Measurements from ENCODE around the gene SRC. TPM values are rescaled to one million over a fixed set of nuclear protein-coding genes. Genes with fewer than 3 reads are reported as not detected.
A peak's percentile ranks its signal among the peaks of the same experiment; 100 is the strongest.

SRC gene
- total RNA-seq, 1 experiment from 2014 or later = 185 TPM

DNA sequence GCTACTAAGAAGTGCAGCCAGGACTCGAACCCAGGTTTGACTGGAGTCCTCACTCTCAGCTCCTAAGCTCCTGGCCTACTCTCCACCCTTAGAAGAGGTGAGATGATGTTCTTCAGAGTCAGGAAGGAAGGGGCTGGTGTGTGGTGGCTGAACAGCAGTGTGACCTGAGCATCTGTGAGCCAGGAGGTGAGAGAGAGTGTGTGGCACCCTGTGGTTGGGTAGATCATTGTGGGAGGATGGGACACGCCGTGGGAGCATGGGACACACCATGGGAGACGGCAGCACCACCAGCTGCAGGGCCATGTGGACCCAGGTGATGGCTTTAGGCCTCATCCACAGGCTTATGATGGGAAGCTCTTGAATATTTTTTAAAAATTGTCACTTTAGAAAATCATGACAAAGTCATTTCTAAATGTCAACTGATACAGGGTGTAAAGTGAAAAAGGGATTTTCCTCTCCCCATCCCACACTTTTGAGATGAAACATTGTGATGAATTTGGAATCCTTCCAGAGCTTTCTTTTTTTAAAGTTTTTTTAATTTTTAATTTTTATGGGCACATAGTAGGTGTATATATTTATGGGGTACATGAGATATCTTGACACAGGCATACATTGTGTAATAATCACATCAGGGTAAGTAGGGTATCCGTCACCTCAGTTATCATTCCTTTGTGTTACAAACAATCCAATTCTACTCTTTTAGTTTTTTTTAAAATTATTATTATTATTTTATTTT, 31.6 kb downstream of the SRC start:
- Mint-ChIP-seq H3K36me3 (ENCODE audit: insufficient read depth, unreplicated experiment) (peaks cover 71% of the 10 kb centered on the region), H3K4me1 (ENCODE audit: low read depth, unreplicated experiment) (peaks cover 59% of the 10 kb centered on the region), H3K27me3 (ENCODE audit: unreplicated experiment) (no peaks in the 10 kb centered on the region), H3K27ac (ENCODE audit: unreplicated experiment) (peak overlapping the region; percentile 59), H3K9me3 (ENCODE audit: low read depth, unreplicated experiment) (no peaks in the 10 kb centered on the region), H3K4me3 (ENCODE audit: low read depth, unreplicated experiment) (no peak overlapping the region)
- TF ChIP-seq, protein P1, sequence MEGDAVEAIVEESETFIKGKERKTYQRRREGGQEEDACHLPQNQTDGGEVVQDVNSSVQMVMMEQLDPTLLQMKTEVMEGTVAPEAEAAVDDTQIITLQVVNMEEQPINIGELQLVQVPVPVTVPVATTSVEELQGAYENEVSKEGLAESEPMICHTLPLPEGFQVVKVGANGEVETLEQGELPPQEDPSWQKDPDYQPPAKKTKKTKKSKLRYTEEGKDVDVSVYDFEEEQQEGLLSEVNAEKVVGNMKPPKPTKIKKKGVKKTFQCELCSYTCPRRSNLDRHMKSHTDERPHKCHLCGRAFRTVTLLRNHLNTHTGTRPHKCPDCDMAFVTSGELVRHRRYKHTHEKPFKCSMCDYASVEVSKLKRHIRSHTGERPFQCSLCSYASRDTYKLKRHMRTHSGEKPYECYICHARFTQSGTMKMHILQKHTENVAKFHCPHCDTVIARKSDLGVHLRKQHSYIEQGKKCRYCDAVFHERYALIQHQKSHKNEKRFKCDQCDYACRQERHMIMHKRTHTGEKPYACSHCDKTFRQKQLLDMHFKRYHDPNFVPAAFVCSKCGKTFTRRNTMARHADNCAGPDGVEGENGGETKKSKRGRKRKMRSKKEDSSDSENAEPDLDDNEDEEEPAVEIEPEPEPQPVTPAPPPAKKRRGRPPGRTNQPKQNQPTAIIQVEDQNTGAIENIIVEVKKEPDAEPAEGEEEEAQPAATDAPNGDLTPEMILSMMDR (IDR thresholded peaks at IDR 0.05; ENCODE audit: unreplicated experiment) = no peak
- CTCF ChIA-PET = interaction anchor here (0.5 to 2.6 kb wide), 4 partner anchors 8 to 573 kb away, joined by 4 to 7 read pairs (median 4); no protein-coding TSS in a partner anchor
- no peak for DNase-seq
- intact Hi-C loops (cut with micrococcal nuclease; ENCODE audit: unreplicated experiment) = loop anchor here (2.0 kb wide), 1 partner anchor 33 kb away; no protein-coding TSS in a partner anchor
- no TSS peak for BruUV-seq (replicated peaks)

DNA sequence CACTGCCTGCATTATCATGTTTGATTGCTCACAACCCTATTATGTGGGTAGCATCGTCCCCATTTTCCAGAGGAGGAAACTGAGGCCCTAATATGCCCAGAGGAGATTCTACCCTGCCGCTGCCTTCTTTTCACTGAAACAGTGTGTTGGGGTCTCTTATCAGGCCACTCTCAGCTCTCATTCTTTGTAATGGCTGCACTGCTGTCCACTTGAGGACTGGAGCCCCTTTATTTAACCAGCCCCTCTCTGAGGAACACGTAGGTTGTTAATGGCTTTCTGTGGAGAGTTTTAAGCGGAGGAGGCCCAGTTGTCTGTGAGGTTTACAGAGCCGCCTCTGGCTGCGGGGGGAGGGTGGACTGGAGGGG, 32.5 kb downstream of the SRC start:
- Mint-ChIP-seq H3K27ac (ENCODE audit: unreplicated experiment) (peak overlapping the region; percentile 95), H3K4me3 (ENCODE audit: low read depth, unreplicated experiment) (peak overlapping the region; percentile 46), H3K4me1 (ENCODE audit: low read depth, unreplicated experiment) (peaks cover 68% of the 10 kb centered on the region), H3K36me3 (ENCODE audit: insufficient read depth, unreplicated experiment) (peaks cover 78% of the 10 kb centered on the region), H3K27me3 (ENCODE audit: unreplicated experiment) (no peaks in the 10 kb centered on the region), H3K9me3 (ENCODE audit: low read depth, unreplicated experiment) (no peaks in the 10 kb centered on the region)
- no peak for DNase-seq
- no TSS peak for BruUV-seq (replicated peaks)
- CTCF ChIA-PET = interaction anchor here (1.0 to 2.6 kb wide), 4 partner anchors 9 to 27 kb away, joined by 4 to 11 read pairs (median 6); no protein-coding TSS in a partner anchor
- TF ChIP-seq, protein P1 (IDR thresholded peaks at IDR 0.05; ENCODE audit: unreplicated experiment) = no peak
- intact Hi-C loops (cut with micrococcal nuclease; ENCODE audit: unreplicated experiment) = loop anchor here (2.0 kb wide), 1 partner anchor 34 kb away; no protein-coding TSS in a partner anchor

DNA sequence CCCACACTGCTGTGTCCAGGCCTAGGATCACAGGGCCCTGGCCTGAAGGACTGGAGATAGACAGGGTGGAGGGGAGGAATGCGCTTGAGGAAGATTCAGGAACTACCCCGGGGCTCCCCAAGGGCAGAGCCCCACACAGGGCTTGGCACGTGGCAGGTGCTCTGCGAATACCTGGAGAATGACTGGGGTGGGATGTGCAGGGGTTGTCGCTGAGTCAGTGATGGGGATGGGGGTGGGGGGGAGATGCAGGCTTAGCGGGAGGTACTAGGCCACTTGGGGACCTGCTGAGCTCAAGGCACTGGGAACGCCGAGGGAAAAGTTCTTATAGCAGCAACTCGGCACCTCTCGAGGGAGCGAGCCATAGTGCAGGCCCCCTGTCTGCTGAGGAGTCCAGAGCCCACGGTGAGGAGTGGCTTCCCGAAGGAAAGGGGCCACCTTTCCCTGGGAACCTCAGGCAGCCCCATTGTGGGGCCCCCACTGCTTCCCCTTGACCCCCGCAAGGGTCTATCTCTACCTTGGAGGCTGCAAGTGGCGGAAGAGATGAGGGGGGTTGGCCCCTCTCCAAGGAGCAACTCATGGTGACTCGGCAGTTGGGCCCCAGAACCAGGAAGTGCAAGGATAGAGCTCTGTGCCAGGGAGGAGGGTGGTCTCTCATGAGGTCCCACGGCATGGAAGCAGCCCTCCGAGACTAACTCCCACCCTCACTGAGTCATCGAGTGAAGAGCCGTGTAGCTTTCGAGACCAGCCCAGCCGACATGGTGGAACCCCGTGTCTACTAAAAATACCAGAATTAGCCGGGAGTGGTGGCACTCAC, 33.1 kb downstream of the SRC start:
- TF ChIP-seq, protein P1 (IDR thresholded peaks at IDR 0.05; ENCODE audit: unreplicated experiment) = no peak
- H3K4me1 Mint-ChIP-seq (ENCODE audit: low read depth, unreplicated experiment) = peaks cover 74% of the 10 kb centered on the region
- intact Hi-C loops (cut with micrococcal nuclease; ENCODE audit: unreplicated experiment) = loop anchor here (2.0 kb wide), 1 partner anchor 34 kb away; no protein-coding TSS in a partner anchor
- peaks cover 84% of the 10 kb centered on the region for H3K36me3 Mint-ChIP-seq (ENCODE audit: insufficient read depth, unreplicated experiment)
- peak overlapping the region; percentile 95 for H3K27ac Mint-ChIP-seq (ENCODE audit: unreplicated experiment)
- CTCF ChIA-PET = interaction anchor here (0.6 to 2.6 kb wide), 10 partner anchors 14 to 102 kb away, joined by 3 to 11 read pairs (median 6); partner anchors contain the start of gene SRC
- peak overlapping the region; percentile 46 for H3K4me3 Mint-ChIP-seq (ENCODE audit: low read depth, unreplicated experiment)
- H3K9me3 Mint-ChIP-seq (ENCODE audit: low read depth, unreplicated experiment) = no peaks in the 10 kb centered on the region
- peak; percentile 75 for DNase-seq
- no TSS peak for BruUV-seq (replicated peaks)
- no peaks in the 10 kb centered on the region for H3K27me3 Mint-ChIP-seq (ENCODE audit: unreplicated experiment)
